GM23338 (cell line): Measurements from ENCODE around the gene SAMD8.

Source experiments
- CREB1 ChIP-seq: fragments of 250-450 bp; sonication (Bioruptor Pico); IDR thresholded peaks from 2 replicates; pipeline ENCODE4 v1.5.0; 2020; ENCODE audit warnings: low read depth, mild to moderate bottlenecking, moderate library complexity
- CTCF ChIP-seq, 2 experiments: fragments of 200-600 bp in 1 of 2; sonication (generic) in 1 of 2; conservative IDR thresholded peaks; 2 replicates each; pipeline versions ENCODE4 v1.5.1 to v1.6.1; 2016 to 2017; ENCODE audit warnings: antibody characterized with exemption in 2 of 2, low read depth in 2 of 2, mild to moderate bottlenecking in 2 of 2, moderate library complexity in 1 of 2
- EZH2 ChIP-seq: fragments of 200-600 bp; sonication (generic); IDR thresholded peaks from one replicate; pipeline ENCODE4 v1.8.0; 2017; ENCODE audit warnings: antibody characterized with exemption, mild to moderate bottlenecking, low read depth; ENCODE audit not compliant: unreplicated experiment
- EZH2phosphoT487 ChIP-seq: fragments of 200-600 bp; sonication (generic); IDR thresholded peaks from one replicate; pipeline ENCODE4 v1.8.1; 2018; ENCODE audit warnings: antibody characterized with exemption; ENCODE audit not compliant: unreplicated experiment
- JUNB ChIP-seq: IDR thresholded peaks from one replicate; pipeline ENCODE4 v1.6.1; 2016; ENCODE audit warnings: antibody characterized with exemption; ENCODE audit not compliant: unreplicated experiment
- NANOG ChIP-seq: IDR thresholded peaks from 2 replicates; pipeline ENCODE4 v1.6.1; 2016; ENCODE audit warnings: antibody characterized with exemption, borderline replicate concordance
- POLR2AphosphoS5 ChIP-seq: IDR thresholded peaks from 2 replicates; pipeline ENCODE4 v1.6.1; 2016; ENCODE audit warnings: antibody characterized with exemption, low read depth
- STAT1 ChIP-seq: IDR thresholded peaks from one replicate; pipeline ENCODE4 v1.6.1; 2016; ENCODE audit warnings: antibody characterized with exemption; ENCODE audit not compliant: unreplicated experiment
- ZNF114 ChIP-seq: fragments of 250-450 bp; sonication (Bioruptor Pico); IDR thresholded peaks from 2 replicates; pipeline ENCODE4 v1.5.0; 2020; ENCODE audit warnings: mild to moderate bottlenecking, moderate library complexity
- TF ChIP-seq, protein P1 (sequence below): IDR thresholded peaks from one replicate; pipeline ENCODE4 v1.6.1; 2018; ENCODE audit warnings: antibody characterized with exemption; ENCODE audit not compliant: unreplicated experiment

DNA sequence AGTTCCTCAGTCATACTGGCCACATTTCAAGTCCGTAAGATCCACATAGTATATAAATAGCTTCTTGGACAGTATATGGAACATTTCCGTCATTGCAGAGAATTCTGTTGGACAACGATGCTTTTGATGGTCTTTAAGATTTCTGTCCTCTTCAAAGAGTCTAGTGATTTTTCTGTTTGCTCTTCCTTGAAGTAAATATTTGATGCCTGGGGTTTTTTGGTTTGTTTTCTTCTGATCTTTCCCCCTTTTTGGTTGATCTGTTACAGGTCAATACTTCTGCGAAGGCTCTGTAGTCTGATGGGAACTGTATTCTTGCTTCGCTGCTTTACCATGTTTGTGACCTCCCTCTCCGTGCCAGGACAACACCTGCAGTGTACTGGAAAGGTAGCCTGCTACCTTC, 56.8 kb downstream of the SAMD8 start:
- TF ChIP-seq CTCF (conservative IDR thresholded peaks at IDR 0.05; ENCODE audit: low read depth in 2 of 2): no peak
- TF ChIP-seq EZH2phosphoT487: no peak
- TF ChIP-seq EZH2: no peak
- no peak for TF ChIP-seq POLR2AphosphoS5
- TF ChIP-seq NANOG: no peak
- TF ChIP-seq, protein P1, sequence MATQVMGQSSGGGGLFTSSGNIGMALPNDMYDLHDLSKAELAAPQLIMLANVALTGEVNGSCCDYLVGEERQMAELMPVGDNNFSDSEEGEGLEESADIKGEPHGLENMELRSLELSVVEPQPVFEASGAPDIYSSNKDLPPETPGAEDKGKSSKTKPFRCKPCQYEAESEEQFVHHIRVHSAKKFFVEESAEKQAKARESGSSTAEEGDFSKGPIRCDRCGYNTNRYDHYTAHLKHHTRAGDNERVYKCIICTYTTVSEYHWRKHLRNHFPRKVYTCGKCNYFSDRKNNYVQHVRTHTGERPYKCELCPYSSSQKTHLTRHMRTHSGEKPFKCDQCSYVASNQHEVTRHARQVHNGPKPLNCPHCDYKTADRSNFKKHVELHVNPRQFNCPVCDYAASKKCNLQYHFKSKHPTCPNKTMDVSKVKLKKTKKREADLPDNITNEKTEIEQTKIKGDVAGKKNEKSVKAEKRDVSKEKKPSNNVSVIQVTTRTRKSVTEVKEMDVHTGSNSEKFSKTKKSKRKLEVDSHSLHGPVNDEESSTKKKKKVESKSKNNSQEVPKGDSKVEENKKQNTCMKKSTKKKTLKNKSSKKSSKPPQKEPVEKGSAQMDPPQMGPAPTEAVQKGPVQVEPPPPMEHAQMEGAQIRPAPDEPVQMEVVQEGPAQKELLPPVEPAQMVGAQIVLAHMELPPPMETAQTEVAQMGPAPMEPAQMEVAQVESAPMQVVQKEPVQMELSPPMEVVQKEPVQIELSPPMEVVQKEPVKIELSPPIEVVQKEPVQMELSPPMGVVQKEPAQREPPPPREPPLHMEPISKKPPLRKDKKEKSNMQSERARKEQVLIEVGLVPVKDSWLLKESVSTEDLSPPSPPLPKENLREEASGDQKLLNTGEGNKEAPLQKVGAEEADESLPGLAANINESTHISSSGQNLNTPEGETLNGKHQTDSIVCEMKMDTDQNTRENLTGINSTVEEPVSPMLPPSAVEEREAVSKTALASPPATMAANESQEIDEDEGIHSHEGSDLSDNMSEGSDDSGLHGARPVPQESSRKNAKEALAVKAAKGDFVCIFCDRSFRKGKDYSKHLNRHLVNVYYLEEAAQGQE: no peak
- no peak for TF ChIP-seq CREB1 (CRISPR knock-in tag)
- TF ChIP-seq ZNF114 (CRISPR knock-in tag): no peak
- TF ChIP-seq JUNB: no peak
- no peak for TF ChIP-seq STAT1
